WTC11 (cell line): ENCODE results near the gene PCSK5.

Experiments
- NR1H2 ChIP-seq: sonication (generic); formaldehyde crosslinking; IDR thresholded peaks from 2 replicates; pipeline ENCODE4 v1.9.0; 2021; ENCODE audit warnings: mild to moderate bottlenecking, moderate library complexity, missing genetic modification reagents
- TF ChIP-seq, protein P1 (sequence below): fragments of 200-600 bp; IDR thresholded peaks from 2 replicates; pipeline ENCODE4 v1.8.0; 2022; ENCODE audit warnings: antibody characterized with exemption
- TF ChIP-seq, protein P2 (sequence below): sonication (generic); formaldehyde crosslinking; IDR thresholded peaks from 2 replicates; pipeline ENCODE4 v1.8.0; 2022; ENCODE audit warnings: mild to moderate bottlenecking, missing genetic modification reagents
- TF ChIP-seq, protein P3 (sequence below): sonication (generic); formaldehyde crosslinking; IDR thresholded peaks from 2 replicates; pipeline ENCODE4 v1.8.0; 2023; ENCODE audit warnings: missing genetic modification reagents, mild to moderate bottlenecking, borderline replicate concordance

DNA sequence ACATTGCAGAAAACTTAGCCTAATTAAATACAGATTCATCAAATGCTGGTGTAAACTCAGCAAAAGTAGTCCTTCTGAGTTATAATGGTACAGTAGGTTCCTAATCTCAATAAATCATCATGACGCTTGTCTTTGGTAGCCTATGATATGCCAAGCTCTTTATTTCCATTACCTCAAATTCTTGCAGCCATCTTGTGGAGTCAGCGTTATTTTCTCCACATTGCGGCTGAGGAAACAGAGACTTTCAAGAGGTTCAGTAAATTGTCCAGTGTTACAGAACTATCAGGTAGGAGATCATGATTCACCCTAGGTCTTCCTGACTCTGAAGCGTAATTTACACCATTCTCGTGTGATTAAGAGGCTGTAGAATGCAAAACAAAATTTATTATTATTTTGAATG lies 237.2 kb downstream of the PCSK5 start:
- TF ChIP-seq, protein P1, sequence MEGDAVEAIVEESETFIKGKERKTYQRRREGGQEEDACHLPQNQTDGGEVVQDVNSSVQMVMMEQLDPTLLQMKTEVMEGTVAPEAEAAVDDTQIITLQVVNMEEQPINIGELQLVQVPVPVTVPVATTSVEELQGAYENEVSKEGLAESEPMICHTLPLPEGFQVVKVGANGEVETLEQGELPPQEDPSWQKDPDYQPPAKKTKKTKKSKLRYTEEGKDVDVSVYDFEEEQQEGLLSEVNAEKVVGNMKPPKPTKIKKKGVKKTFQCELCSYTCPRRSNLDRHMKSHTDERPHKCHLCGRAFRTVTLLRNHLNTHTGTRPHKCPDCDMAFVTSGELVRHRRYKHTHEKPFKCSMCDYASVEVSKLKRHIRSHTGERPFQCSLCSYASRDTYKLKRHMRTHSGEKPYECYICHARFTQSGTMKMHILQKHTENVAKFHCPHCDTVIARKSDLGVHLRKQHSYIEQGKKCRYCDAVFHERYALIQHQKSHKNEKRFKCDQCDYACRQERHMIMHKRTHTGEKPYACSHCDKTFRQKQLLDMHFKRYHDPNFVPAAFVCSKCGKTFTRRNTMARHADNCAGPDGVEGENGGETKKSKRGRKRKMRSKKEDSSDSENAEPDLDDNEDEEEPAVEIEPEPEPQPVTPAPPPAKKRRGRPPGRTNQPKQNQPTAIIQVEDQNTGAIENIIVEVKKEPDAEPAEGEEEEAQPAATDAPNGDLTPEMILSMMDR: no peak
- TF ChIP-seq, protein P2, sequence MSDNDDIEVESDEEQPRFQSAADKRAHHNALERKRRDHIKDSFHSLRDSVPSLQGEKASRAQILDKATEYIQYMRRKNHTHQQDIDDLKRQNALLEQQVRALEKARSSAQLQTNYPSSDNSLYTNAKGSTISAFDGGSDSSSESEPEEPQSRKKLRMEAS (CRISPR knock-in tag): no peak
- TF ChIP-seq NR1H2 (CRISPR knock-in tag): no peak
- TF ChIP-seq, protein P3, sequence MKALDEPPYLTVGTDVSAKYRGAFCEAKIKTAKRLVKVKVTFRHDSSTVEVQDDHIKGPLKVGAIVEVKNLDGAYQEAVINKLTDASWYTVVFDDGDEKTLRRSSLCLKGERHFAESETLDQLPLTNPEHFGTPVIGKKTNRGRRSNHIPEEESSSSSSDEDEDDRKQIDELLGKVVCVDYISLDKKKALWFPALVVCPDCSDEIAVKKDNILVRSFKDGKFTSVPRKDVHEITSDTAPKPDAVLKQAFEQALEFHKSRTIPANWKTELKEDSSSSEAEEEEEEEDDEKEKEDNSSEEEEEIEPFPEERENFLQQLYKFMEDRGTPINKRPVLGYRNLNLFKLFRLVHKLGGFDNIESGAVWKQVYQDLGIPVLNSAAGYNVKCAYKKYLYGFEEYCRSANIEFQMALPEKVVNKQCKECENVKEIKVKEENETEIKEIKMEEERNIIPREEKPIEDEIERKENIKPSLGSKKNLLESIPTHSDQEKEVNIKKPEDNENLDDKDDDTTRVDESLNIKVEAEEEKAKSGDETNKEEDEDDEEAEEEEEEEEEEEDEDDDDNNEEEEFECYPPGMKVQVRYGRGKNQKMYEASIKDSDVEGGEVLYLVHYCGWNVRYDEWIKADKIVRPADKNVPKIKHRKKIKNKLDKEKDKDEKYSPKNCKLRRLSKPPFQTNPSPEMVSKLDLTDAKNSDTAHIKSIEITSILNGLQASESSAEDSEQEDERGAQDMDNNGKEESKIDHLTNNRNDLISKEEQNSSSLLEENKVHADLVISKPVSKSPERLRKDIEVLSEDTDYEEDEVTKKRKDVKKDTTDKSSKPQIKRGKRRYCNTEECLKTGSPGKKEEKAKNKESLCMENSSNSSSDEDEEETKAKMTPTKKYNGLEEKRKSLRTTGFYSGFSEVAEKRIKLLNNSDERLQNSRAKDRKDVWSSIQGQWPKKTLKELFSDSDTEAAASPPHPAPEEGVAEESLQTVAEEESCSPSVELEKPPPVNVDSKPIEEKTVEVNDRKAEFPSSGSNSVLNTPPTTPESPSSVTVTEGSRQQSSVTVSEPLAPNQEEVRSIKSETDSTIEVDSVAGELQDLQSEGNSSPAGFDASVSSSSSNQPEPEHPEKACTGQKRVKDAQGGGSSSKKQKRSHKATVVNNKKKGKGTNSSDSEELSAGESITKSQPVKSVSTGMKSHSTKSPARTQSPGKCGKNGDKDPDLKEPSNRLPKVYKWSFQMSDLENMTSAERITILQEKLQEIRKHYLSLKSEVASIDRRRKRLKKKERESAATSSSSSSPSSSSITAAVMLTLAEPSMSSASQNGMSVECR: no peak
